ENCODE results near the gene IL31RA. TPM values are rescaled to one million over a fixed set of nuclear protein-coding genes. Genes with fewer than 3 reads are reported as not detected.

The IL31RA gene
- total RNA-seq, 2 experiments from 2014 or later = not detected

DNA sequence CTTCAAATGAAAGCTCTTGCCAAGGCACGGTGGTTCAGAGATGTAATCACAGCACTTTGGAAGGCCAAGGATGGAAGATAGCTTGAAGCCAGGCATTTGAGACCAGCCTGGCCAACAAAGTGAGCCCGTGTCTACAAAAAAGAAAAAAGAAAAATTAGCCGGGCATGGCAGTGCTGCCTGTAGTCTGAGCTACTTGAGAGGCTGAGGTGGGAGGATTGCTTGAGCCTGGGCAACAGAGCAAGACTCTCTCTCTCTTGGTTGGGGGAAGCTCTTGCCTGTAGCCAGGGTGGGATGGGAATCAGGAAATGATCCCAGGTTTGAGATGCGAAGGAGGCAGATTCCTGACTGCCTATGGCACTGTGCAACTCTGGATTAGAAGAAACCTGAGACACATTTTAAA is 81.5 kb downstream of the IL31RA start:
- Histone ChIP-seq H3K4me1 (ENCODE audit: insufficient read depth, low read length, poor library complexity, severe bottlenecking) (no peaks in the 10 kb centered on the region), H3K4me3 (ENCODE audit: low read depth, low read length, poor library complexity, severe bottlenecking) (no peak overlapping the region), H3K27ac (ENCODE audit: low read depth, low read length, poor library complexity, severe bottlenecking) (no peak overlapping the region), H2AFZ (ENCODE audit: low read length) (no peak overlapping the region), H4K20me1 (ENCODE audit: insufficient read depth, low read length) (no peaks in the 10 kb centered on the region), H3K4me2 (ENCODE audit: low read length) (no peak overlapping the region), H3K9me3 (ENCODE audit: low read length) (no peaks in the 10 kb centered on the region), H3K36me3 (ENCODE audit: insufficient read depth, low read length) (no peaks in the 10 kb centered on the region), H3K79me2 (ENCODE audit: insufficient read depth, low read depth, low read length) (no peaks in the 10 kb centered on the region), H3K9me2 (ENCODE audit: insufficient read depth, low read length) (no peaks in the 10 kb centered on the region)
- ChIA-PET POLR2A (interaction anchor here (0.6 to 1.1 kb wide), 3 partner anchors 17 to 337 kb away, joined by 3 to 4 read pairs (median 3); no protein-coding TSS in a partner anchor), CTCF (ENCODE audit: unreplicated experiment) (no interaction called here)
- no peak for DNase-seq (ENCODE audit: low spot score)
- intact Hi-C loops (cut with micrococcal nuclease; ENCODE audit: unreplicated experiment) = loop anchor here (10.0 kb wide), 1 partner anchor 1342 kb away; no protein-coding TSS in a partner anchor
- BruUV-seq (replicated peaks) = no TSS peak
- no peak for TF ChIP-seq CTCF (conservative IDR thresholded peaks at IDR 0.05; ENCODE audit: low read length)
- no peak for TF ChIP-seq EZH2phosphoT487 (IDR thresholded peaks at IDR 0.05; ENCODE audit: borderline replicate concordance, low read depth, low read length)

DNA sequence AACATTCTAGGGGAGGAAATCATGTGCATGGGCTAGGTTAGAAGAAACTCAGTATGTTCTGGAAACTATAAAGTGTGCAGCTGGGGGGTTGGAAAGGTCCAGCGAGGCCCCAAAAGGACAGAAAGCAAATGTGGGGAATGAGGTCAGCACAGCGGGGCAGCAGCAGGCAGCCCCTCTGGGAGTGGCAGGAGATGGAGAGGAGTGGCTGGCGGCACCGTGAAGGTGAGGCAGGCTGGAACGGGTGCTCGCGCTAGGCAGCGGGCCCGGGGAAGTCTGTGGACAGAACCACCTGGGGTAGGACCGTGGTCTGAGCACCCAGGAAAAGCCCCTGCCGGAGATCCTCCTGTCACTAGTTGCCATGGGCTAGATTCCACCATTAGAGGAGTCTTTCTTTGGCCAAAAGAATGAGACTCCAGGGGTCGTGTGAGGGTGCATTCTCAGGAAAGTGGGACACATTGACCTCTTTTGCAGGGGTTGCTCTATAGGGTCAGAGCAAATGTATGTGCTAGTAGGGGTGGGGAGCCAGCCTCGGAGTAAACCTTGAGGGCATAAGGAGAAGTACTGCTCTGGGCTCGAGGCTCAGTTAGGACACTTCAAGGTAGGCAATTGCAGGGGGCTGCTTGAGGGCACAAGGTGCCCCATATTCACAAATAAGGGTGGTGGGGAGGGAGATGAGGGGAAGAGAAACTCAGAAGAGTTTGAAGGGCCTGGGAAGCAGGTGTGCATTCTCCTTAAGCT is 82.4 kb downstream of the IL31RA start:
- ChIA-PET CTCF (ENCODE audit: unreplicated experiment) (no interaction called here), POLR2A (interaction anchor here (1.0 kb wide), 1 partner anchor 266 kb away, joined by 3 read pairs; no protein-coding TSS in a partner anchor)
- Histone ChIP-seq H3K4me1 (ENCODE audit: insufficient read depth, low read length, poor library complexity, severe bottlenecking) (no peaks in the 10 kb centered on the region), H3K9me2 (ENCODE audit: insufficient read depth, low read length) (no peaks in the 10 kb centered on the region), H3K4me2 (ENCODE audit: low read length) (no peak overlapping the region), H3K4me3 (ENCODE audit: low read depth, low read length, poor library complexity, severe bottlenecking) (no peak overlapping the region), H3K9me3 (ENCODE audit: low read length) (no peaks in the 10 kb centered on the region), H4K20me1 (ENCODE audit: insufficient read depth, low read length) (no peaks in the 10 kb centered on the region), H2AFZ (ENCODE audit: low read length) (no peak overlapping the region), H3K36me3 (ENCODE audit: insufficient read depth, low read length) (no peaks in the 10 kb centered on the region), H3K27ac (ENCODE audit: low read depth, low read length, poor library complexity, severe bottlenecking) (no peak overlapping the region), H3K79me2 (ENCODE audit: insufficient read depth, low read depth, low read length) (no peaks in the 10 kb centered on the region)
- BruUV-seq (replicated peaks) = no TSS peak
- no peak for DNase-seq (ENCODE audit: low spot score)
- intact Hi-C loops (cut with micrococcal nuclease; ENCODE audit: unreplicated experiment) = loop anchor here (10.0 kb wide), 1 partner anchor 1341 kb away; no protein-coding TSS in a partner anchor
- TF ChIP-seq CTCF (conservative IDR thresholded peaks at IDR 0.05; ENCODE audit: low read length) = no peak

GRCh38 chr5:55934115-55934613 is 83.0 kb downstream of the IL31RA start:
- no peaks in the 10 kb centered on the region for H3K36me3 ChIP-seq (ENCODE audit: insufficient read depth, low read length)
- no peak overlapping the region for H3K4me3 ChIP-seq (ENCODE audit: low read depth, low read length, poor library complexity, severe bottlenecking)
- H3K9me3 ChIP-seq (ENCODE audit: low read length) = no peaks in the 10 kb centered on the region
- no TSS peak for BruUV-seq (replicated peaks)
- H3K4me2 ChIP-seq (ENCODE audit: low read length) = no peak overlapping the region
- no peak overlapping the region for H2AFZ ChIP-seq (ENCODE audit: low read length)
- no peaks in the 10 kb centered on the region for H4K20me1 ChIP-seq (ENCODE audit: insufficient read depth, low read length)
- no peak for DNase-seq (ENCODE audit: low spot score)
- POLR2A ChIA-PET = interaction anchor here (1.1 kb wide), 1 partner anchor 16 kb away, joined by 5 read pairs; no protein-coding TSS in a partner anchor
- H3K9me2 ChIP-seq (ENCODE audit: insufficient read depth, low read length) = no peaks in the 10 kb centered on the region
- intact Hi-C loops (cut with micrococcal nuclease; ENCODE audit: unreplicated experiment) = loop anchor here (10.0 kb wide), 1 partner anchor 1341 kb away; no protein-coding TSS in a partner anchor
- no peak for TF ChIP-seq CTCF (conservative IDR thresholded peaks at IDR 0.05; ENCODE audit: low read length)
- TF ChIP-seq EZH2phosphoT487 (IDR thresholded peaks at IDR 0.05; ENCODE audit: borderline replicate concordance, low read depth, low read length) = no peak
- no peaks in the 10 kb centered on the region for H3K79me2 ChIP-seq (ENCODE audit: insufficient read depth, low read depth, low read length)
- H3K4me1 ChIP-seq (ENCODE audit: insufficient read depth, low read length, poor library complexity, severe bottlenecking) = no peaks in the 10 kb centered on the region
- H3K27ac ChIP-seq (ENCODE audit: low read depth, low read length, poor library complexity, severe bottlenecking) = no peak overlapping the region
- CTCF ChIA-PET (ENCODE audit: unreplicated experiment) = no interaction called here

Data from OCI-LY7 (cell line).